Activated T-cell treated with anti-CD3 and anti-CD28 coated beads for 4 hours (primary cell): ENCODE measurements around the gene EFNA2.
"Not testable (repeated sequence)": the region's sequence is repeated elsewhere in the genome, so short reads cannot be mapped to it uniquely, and the experiment has no call there.

ENCODE experiments used
- DNase-seq: peaks from one replicate; pipeline ENCODE4 v3.0.0-alpha.2; 2020

EFNA2 gene

DNA sequence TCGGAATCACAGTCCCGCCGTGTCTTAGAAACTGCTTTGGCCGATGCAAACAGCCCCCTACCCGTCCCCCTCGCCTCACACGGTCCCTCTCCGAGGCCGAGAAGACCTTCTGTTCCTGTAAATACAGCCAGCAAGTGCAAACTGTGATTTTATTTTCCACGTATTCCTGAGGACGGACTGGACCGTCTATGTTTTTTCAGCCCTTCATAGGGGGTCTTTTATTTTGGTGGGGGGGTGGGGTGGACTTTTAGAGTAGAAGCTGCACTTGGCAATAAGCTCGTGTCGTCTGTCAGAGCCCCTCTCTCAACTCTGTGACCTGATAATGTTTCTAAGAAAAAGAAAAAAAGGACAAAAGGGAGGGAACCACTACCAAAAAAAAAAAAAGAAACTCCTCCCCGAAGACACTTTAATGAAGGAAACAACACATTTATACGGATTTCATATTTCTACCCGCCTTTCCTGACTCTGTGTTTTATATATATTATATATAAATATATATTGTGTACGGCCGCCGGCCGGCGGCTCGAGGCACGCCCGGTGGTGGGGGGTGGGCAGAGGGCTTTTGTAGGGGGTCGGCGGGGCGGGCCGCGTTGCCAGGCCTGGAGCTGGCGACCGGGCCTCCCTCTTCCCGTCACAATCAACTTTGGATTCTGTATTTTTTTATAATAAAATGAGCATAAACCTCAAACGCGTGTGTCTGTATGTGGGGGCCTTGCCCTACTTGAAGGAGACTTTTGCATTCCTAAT is 15.2 kb downstream of the EFNA2 start:
- no peak for DNase-seq

DNA sequence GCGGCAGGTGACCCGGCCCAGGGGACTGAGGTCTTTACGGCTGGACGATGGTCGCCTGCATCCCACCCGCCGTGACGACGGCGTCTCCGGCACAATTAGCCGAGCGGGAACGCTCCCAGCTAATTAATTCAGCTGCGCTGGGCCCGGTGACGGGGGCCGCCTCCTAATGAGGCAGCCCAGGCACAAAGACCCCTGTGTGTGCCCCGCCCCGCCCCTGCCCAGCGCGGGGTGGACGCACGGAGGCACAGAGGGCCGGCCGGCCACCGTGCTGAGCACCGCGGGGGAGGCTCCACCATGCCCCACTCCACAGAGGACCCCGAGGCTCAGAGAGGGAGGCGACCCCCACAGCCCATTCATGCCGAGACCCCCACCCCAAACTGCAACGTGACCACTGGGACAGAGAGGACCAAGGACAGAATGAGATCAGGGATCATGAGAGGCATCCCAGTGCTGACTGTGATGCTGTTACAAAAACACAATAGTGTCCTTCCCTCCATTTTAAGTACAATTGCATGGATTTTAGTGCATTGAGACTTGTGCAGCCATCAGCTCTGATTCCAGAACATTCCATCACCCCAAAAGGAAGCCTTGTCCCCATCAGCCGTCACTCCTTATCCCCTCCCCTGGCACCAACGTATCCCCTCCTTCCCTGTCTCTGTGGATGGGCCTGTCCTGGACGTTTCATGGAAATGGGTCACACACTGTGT is 17.0 kb downstream of the EFNA2 start:
- no peak for DNase-seq

DNA sequence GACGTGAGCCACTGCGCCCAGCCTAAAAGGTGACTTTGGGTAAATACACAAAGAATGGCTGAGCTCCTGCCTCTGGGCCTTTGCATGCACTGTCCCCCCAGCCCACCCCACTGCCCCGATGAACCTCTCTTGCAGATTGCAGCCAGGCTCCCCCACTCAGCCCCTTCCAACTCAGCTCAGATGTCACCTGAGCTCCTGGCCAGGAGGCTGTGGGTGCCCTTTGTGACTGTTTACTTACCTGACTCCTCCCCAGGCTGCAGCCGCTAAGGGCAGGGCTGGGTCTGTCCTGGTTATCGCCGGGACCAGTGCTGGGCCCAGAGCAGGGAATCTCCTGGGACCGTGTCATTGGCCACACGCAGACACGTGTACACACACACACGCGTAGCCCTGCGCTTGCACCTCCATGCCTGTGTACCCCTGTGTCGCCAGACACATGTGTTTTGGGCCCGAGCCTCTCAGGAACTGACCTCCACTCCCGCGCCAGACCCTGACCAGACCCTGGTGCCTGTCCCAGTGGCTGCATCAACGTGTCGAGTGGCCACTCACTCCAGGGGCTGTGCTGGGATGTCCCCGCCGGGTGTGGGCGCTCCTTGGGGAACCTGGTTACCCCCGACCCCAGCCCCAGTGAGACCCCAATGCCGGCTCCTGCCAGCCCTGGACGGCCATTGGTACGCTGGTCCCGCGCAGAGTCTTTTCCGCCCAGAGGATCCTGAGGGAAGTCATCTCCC is 18.7 kb downstream of the EFNA2 start:
- no peak for DNase-seq

DNA sequence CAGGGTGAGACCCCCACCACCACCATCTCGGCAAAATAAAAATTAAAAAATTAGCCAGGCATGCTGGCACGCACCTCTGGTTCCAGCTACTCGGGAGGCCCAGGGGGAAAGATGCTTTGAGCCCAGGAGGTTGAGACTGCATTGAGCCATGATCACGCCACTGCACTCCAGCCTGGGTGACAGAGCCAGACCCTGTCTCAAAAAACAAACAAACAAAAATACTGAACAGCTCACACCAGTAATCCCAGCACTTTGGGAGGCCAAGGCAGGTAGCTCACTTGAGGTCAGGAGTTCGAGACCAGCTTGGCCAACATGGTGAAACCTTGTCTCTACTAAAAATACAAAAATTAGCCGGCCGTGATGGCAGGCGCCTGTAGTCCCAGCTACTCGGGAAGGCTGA is 19.7 kb downstream of the EFNA2 start:
- not testable (repeated sequence) for DNase-seq

DNA sequence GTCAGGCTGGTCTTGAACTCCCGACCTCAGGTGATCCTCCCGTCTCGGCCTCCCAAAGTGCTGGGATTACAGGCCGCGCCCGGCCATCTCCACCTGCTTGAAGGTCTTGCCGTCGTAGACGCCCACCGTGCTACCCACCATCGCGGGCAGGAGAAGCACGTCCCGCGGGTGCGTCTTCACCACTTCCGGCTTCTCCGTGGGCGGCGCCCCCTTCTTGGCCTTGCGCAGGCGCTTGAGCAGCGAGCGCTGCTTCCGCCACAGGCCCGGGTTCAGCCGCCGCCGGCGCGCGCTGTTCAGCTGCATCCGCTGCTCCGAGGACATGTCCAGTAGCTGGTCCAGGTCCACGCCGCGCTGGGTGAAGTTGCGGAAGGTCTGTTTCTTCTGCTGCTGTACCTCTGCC is 21.6 kb downstream of the EFNA2 start:
- no peak for DNase-seq

DNA sequence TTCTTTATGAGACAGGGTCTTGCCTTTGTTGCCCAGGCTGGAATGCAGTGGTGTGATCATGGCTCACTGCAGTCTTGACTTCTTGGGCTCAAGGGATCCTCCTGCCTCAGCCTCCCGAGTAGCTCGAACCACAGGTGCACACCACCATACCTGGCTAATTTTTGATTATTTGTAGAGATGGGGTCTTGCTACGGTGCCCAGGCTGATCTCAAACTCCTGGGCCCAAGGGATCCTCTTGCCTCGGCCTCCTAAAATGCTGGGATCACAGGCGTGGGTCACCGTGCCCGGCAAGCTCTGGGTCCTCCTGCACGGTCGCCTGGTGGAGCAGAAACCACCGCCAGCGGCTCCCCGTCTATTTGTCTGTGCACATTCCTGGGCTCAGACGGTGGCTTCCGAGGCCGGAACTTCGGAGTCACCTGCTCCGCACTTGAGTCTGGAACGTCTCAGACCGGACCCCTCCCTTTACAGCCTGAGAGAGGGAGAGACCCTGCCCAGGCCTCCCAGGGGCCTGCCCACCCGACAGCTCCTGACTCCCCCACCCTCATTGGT is 22.2 kb downstream of the EFNA2 start:
- DNase-seq: no peak

DNA sequence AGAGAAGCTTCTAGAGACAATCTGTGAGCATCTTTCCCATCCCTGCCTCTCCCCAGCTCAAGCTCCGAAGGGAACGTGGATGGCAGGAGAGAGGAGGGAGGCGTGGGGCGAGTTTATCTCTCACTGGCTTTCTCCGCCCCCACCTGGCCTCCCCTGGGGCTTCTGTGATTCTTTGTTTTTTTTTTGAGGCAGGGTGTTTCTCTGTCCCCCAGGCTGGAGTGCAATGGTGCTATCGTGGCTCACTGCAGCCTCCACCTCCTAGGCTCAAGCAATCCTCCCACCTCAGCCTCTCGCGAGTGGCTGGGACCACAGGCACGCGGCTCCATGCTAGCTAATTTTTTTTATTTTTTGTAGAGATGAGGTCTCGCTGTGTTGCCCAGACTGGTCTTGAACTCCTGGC is 23.0 kb downstream of the EFNA2 start:
- no peak for DNase-seq

DNA sequence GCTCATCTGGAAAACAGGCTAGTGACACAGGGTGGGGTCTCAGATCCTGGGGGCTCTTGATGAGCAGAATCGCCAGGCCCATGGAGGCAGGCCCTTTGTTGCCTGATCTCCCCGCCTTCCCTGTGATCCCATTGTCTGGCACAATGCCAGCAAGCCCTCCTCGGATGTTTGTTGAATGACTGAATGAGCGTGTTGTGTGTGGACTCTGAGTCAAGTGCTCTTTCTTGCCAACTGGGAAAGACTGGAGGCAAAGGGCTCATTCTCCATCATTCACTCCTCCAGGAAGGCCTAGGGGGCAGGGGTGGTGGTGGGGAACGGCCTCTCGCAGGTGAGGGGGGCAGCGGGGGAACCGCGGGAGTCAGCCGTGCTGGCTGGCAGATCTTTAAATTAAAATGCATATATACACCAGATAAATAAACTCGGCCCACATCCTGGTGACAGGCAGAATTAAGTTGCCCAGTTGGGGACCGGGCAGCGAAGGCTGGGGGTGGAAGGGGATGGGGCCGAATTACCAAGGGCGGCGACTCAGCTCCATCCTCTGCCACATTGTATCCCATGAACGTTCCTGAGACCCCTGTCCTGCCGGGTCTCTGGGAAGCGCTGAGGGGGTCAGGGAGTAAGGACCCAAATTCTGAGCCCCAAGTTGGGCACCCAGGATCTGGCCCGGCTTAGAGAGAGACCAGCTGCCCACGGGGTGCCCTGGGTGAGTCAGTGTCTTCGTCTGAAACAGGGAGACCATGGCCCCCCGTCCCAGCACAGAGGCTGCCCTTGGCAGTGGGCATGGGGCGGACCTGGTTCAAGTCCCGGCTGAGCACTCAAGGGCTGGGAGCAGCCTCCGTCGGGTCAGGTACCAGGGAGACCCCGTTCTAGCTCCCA is 24.5 kb downstream of the EFNA2 start:
- DNase-seq: no peak

DNA sequence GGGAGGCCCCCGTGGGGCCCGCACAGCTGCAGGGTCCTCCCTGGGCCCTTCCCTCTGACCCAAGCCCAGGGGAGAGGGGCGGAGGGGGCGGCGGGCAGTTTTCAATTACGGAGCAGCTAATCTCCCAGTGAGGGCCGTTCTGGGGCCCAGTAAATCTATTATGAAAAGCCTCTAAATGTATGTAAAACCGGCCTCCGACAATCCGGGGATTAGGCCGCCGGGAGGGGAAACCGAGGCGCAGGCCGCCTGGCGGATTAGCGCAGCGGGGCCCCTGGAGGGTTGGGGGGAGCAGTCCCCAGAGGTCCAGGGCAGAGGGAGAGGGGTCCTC is 25.1 kb downstream of the EFNA2 start:
- no peak for DNase-seq

DNA sequence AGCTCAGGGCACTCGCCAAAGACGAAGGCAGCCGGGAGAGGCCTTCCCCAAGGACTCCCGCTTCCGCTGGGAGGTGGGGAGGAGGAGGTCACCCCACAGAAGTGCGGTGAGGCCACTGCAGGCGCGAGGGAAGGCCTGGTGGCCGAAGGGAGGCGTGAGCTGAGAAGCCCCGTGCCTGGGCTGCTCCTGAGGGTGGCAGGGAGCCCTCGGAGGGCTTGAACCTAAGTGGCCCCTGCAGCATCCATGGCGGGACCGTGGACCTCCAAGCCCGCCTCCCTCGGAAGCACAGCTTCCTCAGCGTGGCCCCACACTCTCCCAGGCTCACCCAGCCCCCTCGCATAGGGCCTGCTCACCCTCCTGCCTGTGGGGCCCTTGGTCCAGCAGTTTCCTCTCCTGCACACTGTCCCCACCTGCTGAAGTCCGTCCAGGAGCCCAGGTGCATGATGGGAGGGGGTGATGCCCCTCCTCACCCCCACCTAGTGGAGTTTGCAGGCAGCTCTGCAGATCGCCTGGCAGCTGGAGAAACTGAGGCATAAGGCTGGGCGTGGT is 25.9 kb downstream of the EFNA2 start:
- DNase-seq: no peak

DNA sequence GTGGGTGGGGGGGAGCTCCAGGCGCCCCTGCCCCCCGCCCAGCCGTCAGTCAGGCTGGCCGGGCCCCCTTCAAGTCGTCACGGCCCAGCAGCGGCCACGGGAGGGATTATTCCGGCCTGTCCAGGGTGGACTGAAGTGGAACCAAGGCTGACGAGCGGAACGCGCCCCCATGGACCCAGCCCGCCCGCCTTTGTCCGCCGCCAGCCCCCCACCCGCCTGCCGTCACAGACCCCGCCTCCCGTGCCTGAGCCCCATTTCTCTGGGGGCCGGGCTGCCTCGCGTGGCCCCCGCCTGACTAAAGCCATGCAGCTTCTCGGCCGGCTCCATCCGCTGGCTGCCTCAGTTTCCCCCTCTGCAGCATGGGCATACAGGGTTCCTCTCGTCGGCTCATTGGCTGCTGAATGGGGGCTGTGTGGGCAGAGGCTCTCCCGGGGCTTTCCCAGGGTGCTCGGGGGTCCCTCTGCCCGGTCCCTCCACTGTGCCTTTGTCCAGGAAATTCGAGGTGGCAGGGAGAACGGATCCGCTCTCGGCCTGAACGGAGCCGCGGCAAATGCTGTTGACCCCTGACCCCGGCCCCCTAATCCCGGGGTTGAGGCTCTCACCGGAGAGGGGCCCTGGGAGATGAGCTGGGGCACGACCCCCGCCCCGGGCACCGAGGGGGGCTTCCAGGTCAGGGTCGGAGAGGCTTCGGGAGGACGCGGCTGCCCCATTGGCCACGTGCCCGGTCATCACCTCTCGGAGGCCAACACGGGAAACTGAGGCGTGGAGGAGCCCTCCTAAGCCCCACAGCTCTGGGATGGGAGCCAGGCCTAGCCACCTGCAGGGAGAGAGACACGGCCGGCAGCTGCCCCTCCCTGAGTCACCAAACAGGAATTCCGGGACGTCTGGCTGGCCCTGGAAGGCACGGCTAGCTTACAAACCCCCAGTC is 27.4 kb downstream of the EFNA2 start:
- no peak for DNase-seq

DNA sequence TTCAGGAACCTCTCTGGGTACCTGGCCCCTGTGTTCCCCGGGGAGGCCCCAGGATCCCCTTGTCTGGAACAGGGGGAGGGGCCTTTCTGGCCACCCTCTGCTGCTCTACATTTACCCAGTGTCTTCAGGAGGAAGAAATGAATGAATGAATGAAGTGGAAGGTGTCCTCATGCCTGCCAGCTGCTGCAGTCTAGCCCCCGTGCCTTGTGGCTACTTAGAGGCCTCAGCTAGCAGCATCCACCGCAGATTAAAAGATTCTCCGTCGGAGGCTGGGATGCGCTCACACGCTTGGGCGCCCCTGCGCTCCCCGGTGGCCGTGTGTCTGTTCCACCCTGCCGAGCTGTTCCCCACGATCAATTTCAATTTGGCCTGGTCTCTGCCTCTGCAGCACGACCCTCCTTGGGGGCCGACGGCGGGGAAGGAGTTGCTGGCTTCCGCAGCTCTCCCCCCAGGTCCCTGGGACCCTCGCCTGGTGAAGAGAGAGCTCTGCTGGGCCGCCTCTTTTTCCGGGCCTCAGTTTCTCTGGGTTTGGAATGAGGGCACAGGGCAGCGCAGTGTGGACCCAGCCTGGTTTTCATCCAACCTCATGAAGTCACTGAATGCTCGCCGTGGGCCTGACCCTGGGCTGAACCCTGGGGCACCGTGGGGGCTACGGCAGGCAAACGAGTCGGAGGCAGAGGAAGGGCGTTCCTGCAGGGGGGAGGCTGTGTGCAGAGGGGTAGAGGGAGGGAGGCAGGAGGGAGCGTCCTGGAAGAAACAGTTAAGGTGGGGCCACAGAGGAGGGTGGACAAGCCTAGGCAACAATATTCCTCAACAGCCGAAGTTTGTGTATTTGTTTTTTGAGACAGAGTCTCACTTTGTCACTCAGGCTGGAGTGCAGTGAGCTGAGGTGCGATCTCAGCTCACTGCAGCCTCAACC is 28.3 kb downstream of the EFNA2 start:
- DNase-seq: no peak

DNA sequence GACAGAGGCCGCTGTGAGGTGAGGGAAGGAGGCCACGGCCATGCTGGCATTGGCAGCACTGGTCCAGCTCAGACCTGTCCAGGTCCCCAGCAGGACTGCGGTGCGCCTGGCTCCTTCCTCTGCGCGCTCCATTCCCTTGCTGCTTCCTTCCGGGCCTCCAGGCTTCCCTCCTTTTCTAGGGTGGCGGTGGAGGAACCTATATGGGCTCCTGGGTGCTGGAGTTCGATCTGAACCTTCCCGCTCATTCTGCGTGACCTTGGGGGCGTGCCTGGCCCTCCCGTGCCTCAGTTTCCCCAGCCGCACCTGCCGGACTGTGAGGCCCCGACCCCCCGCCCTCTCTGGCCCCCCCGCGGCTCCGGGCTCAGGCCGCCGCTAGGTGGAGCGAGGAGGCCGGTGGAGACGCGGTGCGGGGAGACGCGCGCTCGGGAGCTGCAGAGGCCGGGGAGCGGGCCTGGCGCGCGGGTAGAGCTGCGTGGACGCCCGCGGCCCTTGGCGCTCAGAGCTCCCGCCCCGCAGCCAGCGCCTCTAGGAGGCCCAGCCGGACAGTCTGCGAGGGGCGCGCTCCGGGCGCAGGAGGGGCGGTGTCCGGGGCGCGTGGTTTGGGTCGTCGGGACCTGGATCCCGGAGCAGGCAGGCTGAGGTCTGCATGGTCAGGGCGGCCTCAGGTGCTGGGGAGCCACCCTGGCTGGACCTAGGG is 29.9 kb downstream of the EFNA2 start:
- no peak for DNase-seq

DNA sequence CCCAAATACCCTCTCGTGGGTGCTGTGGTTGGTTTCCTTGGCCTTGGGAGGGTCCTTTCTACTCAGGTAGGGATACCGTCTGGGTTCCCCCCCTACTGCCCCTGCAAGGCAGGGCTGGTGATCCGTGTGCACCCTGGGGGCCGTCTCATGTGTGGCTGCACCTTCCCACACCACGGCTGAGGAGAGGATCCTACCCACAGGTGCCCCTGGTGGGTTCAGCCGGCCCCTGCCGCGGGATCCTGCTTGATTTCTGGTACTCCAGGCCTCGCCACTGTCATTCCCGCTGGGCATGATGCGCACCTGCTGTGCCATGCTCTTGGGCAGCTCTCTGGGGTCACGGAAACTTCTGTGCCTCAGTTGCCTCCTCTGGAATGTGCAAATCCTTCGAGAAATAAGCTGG is 30.8 kb downstream of the EFNA2 start:
- DNase-seq: no peak

DNA sequence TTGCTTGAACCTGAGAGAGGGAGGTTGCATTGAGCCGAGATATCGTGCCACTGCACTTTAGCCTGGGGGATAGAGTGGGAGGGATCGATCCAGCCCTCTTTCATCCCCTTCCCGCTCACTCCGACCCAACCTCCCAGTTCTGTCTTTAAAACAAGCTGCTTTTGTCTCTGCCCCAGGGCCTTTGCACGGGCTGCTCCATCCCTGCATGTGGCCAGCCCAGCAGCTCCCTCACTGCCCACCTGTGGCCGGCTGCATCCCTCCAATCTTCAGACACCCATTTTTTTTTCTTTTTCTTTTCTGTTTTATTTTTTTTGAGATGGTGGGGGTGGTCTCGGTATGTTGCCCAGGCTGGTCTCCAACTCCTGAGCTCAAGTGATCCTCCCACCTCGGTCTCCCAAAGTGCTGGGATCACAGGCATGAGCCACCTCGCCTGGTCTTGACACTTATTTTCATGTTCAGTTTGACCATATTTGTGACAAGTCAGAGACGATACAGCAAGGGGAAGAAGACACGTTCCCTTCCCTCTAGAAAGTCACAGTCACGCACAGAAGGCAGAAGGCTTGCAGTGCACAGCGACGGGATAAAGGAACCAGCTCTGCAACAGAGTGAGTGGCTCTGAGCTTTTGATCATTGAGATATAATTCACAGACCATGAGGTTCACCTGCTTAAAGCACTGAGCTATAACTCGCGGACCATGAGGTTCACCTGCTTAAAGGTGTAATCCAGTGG is 31.8 kb downstream of the EFNA2 start:
- no peak for DNase-seq

DNA sequence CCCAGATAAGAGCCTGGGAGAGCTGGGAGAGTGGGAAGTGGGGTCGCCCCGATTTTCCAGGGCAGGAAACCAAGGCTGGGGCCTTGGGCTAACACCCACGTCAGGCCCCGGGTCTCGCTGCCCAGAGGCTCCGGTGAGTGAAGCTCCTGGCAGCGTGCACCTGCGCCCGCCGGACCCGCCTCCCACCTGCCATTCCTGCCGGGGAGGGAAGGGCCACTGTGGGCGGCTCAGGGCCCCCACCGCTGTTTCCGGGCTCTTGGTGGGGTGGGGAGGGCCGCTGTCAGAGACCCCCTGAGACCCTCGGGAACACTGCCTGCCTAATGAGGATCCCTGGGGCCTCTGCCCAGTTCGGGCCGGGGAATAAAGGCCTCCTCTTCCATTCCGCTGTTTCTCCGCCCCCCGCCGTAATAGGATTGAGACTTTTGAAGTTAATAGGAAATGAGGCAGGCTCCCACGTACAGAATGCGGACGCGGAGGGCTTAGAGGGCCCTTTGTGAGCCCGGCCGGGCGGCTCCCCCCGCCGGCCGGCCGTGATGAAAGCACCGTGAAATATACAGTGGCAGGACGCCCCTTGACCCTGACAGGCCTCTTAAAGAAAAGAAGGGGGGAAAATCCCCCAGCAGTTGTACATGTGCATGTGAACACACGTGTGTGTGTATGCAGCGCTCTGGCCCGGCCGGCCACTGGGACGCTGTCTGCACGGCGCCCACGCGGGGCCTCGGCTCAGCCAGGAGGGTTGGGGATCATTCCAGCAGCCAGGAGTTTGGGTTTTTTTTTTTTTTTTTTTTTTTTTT is 33.2 kb downstream of the EFNA2 start:
- no peak for DNase-seq

DNA sequence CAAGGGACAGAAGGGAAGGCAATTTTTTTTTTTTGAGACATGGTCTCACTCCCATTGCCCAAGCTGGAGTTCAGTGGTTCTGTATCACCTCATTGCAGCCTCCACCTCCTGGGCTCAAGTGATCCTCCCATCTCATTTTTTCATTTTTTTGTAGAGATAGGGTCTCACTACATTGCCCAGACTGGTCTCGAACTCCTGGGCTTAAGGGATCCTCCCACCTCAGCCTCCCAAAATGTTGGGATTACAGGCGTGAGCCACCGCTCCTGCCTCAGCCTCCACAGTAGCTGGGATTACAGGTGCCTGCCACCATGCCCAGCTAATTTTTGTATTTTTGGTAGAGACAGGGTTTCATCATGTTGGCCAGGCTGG is 34.6 kb downstream of the EFNA2 start:
- DNase-seq: not testable (repeated sequence)

DNA sequence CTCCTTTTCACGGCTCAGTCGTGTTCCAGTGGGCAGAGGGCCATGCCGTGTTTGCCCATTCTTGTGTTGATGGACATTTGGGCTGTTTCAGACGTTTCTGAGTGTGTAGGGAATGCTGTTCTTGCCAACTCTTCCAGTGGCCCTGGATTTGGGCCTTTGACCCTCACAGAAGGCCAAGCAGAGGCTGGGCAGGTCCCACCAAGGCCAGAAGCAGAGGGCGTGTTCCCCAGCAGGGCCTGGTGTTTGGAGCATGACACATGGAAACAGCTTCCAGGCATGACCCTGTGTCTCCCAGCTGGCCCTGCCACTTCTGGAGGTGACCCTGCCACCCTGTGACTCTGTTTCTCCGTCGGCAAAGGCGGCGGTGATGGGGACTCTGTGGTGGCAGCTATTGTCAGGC is 35.9 kb downstream of the EFNA2 start:
- no peak for DNase-seq
